Stimulated activated CD8-positive, alpha-beta memory T cell treated with anti-CD3 and anti-CD28 coated beads, Interleukin-7, amount 100 ng/mL, for 48 hours (primary cell): Measurements from ENCODE around the gene UXS1.

ENCODE experiments used
- DNase-seq, 2 donors: peaks; one replicate each; pipeline ENCODE4 v3.0.0-alpha.2; 2020; ENCODE audit warnings: low read depth in 1 of 2; ENCODE audit errors: extremely low read depth in 1 of 2

The UXS1 gene

GRCh38 chr2:106113361-106113966 is 80.6 kb downstream of the UXS1 start:
- DNase-seq, result no peak

GRCh38 chr2:106111882-106112571 is 82.1 kb downstream of the UXS1 start:
- DNase-seq, result no peak

- DNase-seq, result no peak
These were observed 84.3 kb downstream of the UXS1 start for GRCh38 chr2:106109675-106110424.

- DNase-seq, result no peak
These were observed 85.3 kb downstream of the UXS1 start for GRCh38 chr2:106108791-106109190.

GRCh38 chr2:106108351-106108750 is 85.8 kb downstream of the UXS1 start:
- DNase-seq, result no peak

GRCh38 chr2:106107509-106108131 is 86.5 kb downstream of the UXS1 start:
- DNase-seq, result peak in 1 of 2 donors; percentile 25

GRCh38 chr2:106106622-106107508 is 87.2 kb downstream of the UXS1 start:
- no peak for DNase-seq

- DNase-seq, result no peak
These were observed 88.8 kb downstream of the UXS1 start for GRCh38 chr2:106105151-106105922.

- DNase-seq, result peak in 1 of 2 donors; percentile 45
These were observed 89.6 kb downstream of the UXS1 start for GRCh38 chr2:106104332-106105062.

- no peak for DNase-seq
These were observed 94.4 kb downstream of the UXS1 start for GRCh38 chr2:106099691-106100090.

GRCh38 chr2:106098664-106099063 is 95.4 kb downstream of the UXS1 start:
- no peak for DNase-seq

GRCh38 chr2:106098081-106098480 is 96.0 kb downstream of the UXS1 start:
- DNase-seq, result no peak

- DNase-seq, result no peak
These were observed 96.8 kb downstream of the UXS1 start for GRCh38 chr2:106097038-106098000.

- DNase-seq, result no peak
These were observed 97.6 kb downstream of the UXS1 start for GRCh38 chr2:106096299-106097037.

- peak; percentile 44 to 59 for DNase-seq
These were observed 98.4 kb downstream of the UXS1 start for GRCh38 chr2:106095478-106096298.

GRCh38 chr2:106094131-106094841 is 99.8 kb downstream of the UXS1 start:
- no peak for DNase-seq
